ENCODE measurements around the gene WIPF3.

WIPF3 gene

GRCh38 chr7:29906200-29907022 is 100.1 kb downstream of the WIPF3 start:
- no peak for DNase-seq (ENCODE audit: low read depth in 1 of 2, low spot score in 1 of 2)

GRCh38 chr7:29914180-29914579 is 107.9 kb downstream of the WIPF3 start:
- no peak for DNase-seq (ENCODE audit: low read depth in 1 of 2, low spot score in 1 of 2)

GRCh38 chr7:29915481-29916215 is 109.3 kb downstream of the WIPF3 start:
- DNase-seq (ENCODE audit: low read depth in 1 of 2, low spot score in 1 of 2): no peak

- no peak for DNase-seq (ENCODE audit: low read depth in 1 of 2, low spot score in 1 of 2)
Measured at GRCh38 chr7:29917641-29918040, 111.3 kb downstream of the WIPF3 start.

- no peak for DNase-seq (ENCODE audit: low read depth in 1 of 2, low spot score in 1 of 2)
Measured at GRCh38 chr7:29918850-29919249, 112.5 kb downstream of the WIPF3 start.

- no peak for DNase-seq (ENCODE audit: low read depth in 1 of 2, low spot score in 1 of 2)
Measured at GRCh38 chr7:29919790-29920189, 113.5 kb downstream of the WIPF3 start.

- DNase-seq (ENCODE audit: low read depth in 1 of 2, low spot score in 1 of 2): no peak
Measured at GRCh38 chr7:29920491-29920890, 114.2 kb downstream of the WIPF3 start.

GRCh38 chr7:29921404-29922010 is 115.2 kb downstream of the WIPF3 start:
- DNase-seq (ENCODE audit: low read depth in 1 of 2, low spot score in 1 of 2): no peak

GRCh38 chr7:29922921-29923700 is 116.8 kb downstream of the WIPF3 start:
- no peak for DNase-seq (ENCODE audit: low read depth in 1 of 2, low spot score in 1 of 2)

- DNase-seq (ENCODE audit: low read depth in 1 of 2, low spot score in 1 of 2): no peak
Measured at GRCh38 chr7:29924006-29924405, 117.7 kb downstream of the WIPF3 start.

- DNase-seq (ENCODE audit: low read depth in 1 of 2, low spot score in 1 of 2): no peak
Measured at GRCh38 chr7:29924684-29925083, 118.4 kb downstream of the WIPF3 start.

- DNase-seq (ENCODE audit: low read depth in 1 of 2, low spot score in 1 of 2): no peak
Measured at GRCh38 chr7:29926216-29926615, 119.9 kb downstream of the WIPF3 start.

GRCh38 chr7:29926741-29927140 is 120.4 kb downstream of the WIPF3 start:
- no peak for DNase-seq (ENCODE audit: low read depth in 1 of 2, low spot score in 1 of 2)

- DNase-seq (ENCODE audit: low read depth in 1 of 2, low spot score in 1 of 2): no peak
Measured at GRCh38 chr7:29929018-29929807, 122.9 kb downstream of the WIPF3 start.

- DNase-seq (ENCODE audit: low read depth in 1 of 2, low spot score in 1 of 2): no peak
Measured at GRCh38 chr7:29935111-29935510, 128.8 kb downstream of the WIPF3 start.

GRCh38 chr7:29937132-29937531 is 130.8 kb downstream of the WIPF3 start:
- DNase-seq (ENCODE audit: low read depth in 1 of 2, low spot score in 1 of 2): no peak

GRCh38 chr7:29940199-29940598 is 133.9 kb downstream of the WIPF3 start:
- no peak for DNase-seq (ENCODE audit: low read depth in 1 of 2, low spot score in 1 of 2)

- no peak for DNase-seq (ENCODE audit: low read depth in 1 of 2, low spot score in 1 of 2)
Measured at GRCh38 chr7:29945259-29945809, 139.0 kb downstream of the WIPF3 start.

- no peak for DNase-seq (ENCODE audit: low read depth in 1 of 2, low spot score in 1 of 2)
Measured at GRCh38 chr7:29946428-29947186, 140.3 kb downstream of the WIPF3 start.
